OCI-LY1 (cell line): Measurements from ENCODE around the gene PLLP.

Source experiments
- H2AFZ ChIP-seq: fragments of 200-600 bp; sonication (generic), shearing (Covaris generic); 2 replicates; pipeline ENCODE4 v1.6.0; 2014; ENCODE audit warnings: antibody characterized with exemption, mild to moderate bottlenecking, low read length
- H3F3A ChIP-seq: fragments of 200-600 bp; sonication (generic), shearing (Covaris generic); 2 replicates; pipeline ENCODE4 v1.6.0; 2014; ENCODE audit warnings: mild to moderate bottlenecking, antibody characterized with exemption, low read length, moderate library complexity; ENCODE audit not compliant: insufficient read depth
- H3K27ac ChIP-seq: fragments of 200-600 bp; sonication (generic); 2 replicates; pipeline ENCODE4 v1.5.1; 2014; ENCODE audit warnings: low read length, mixed run types, mild to moderate bottlenecking, low read depth; ENCODE audit not compliant: poor library complexity, severe bottlenecking
- H3K27me3 ChIP-seq: fragments of 200-600 bp; sonication (generic); 2 replicates; pipeline ENCODE4 v1.6.0; 2014; ENCODE audit warnings: antibody characterized with exemption, mild to moderate bottlenecking, low read length, moderate library complexity; ENCODE audit not compliant: insufficient read depth
- H3K36me3 ChIP-seq: fragments of 200-600 bp; sonication (generic); 2 replicates; pipeline ENCODE4 v1.6.1; 2014; ENCODE audit warnings: mild to moderate bottlenecking, antibody characterized with exemption, low read length, moderate library complexity, mixed read lengths; ENCODE audit not compliant: insufficient read depth
- H3K4me1 ChIP-seq: fragments of 200-600 bp; sonication (generic); 2 replicates; pipeline ENCODE4 v1.5.1; 2014; ENCODE audit warnings: mild to moderate bottlenecking, low read length, moderate library complexity; ENCODE audit not compliant: insufficient read depth, severe bottlenecking
- H3K4me2 ChIP-seq: fragments of 200-600 bp; sonication (generic), shearing (Covaris generic); 2 replicates; pipeline ENCODE4 v1.6.1; 2014; ENCODE audit warnings: low read length
- H3K4me3 ChIP-seq: fragments of 200-600 bp; sonication (generic); 2 replicates; pipeline ENCODE4 v1.5.1; 2014; ENCODE audit warnings: low read length, low read depth, mild to moderate bottlenecking, mixed read lengths; ENCODE audit not compliant: poor library complexity, severe bottlenecking
- H3K79me2 ChIP-seq: fragments of 200-600 bp; shearing (Covaris generic); 2 replicates; pipeline ENCODE4 v1.6.1; 2016; ENCODE audit warnings: mixed run types, low read length, mixed read lengths; ENCODE audit not compliant: insufficient read depth
- H3K9ac ChIP-seq: fragments of 200-600 bp; sonication (generic), shearing (Covaris generic); 2 replicates; pipeline ENCODE4 v1.6.1; 2014; ENCODE audit warnings: mild to moderate bottlenecking, low read length, mixed read lengths
- H3K9me2 ChIP-seq: fragments of 200-600 bp; sonication (generic), shearing (Covaris generic); 2 replicates; pipeline ENCODE4 v1.6.1; 2014; ENCODE audit warnings: low read depth, mild to moderate bottlenecking, low read length, mixed read lengths
- H3K9me3 ChIP-seq: fragments of 200-600 bp; shearing (Covaris generic); 2 replicates; pipeline ENCODE4 v1.6.1; 2014; ENCODE audit warnings: low read length, mixed read lengths
- H4K20me1 ChIP-seq: fragments of 200-600 bp; sonication (generic), shearing (Covaris generic); 2 replicates; pipeline ENCODE4 v1.6.0; 2016; ENCODE audit warnings: mild to moderate bottlenecking, low read length; ENCODE audit not compliant: insufficient read depth
- CTCF ChIP-seq: fragments of 200-600 bp; sonication (generic), shearing (Covaris generic); IDR thresholded peaks from 2 replicates; pipeline ENCODE4 v1.5.1; 2017; ENCODE audit warnings: mild to moderate bottlenecking, antibody characterized with exemption, low read length, moderate library complexity, mixed read lengths
- EZH2 ChIP-seq: fragments of 200-600 bp; sonication (generic), shearing (Covaris generic); IDR thresholded peaks from 2 replicates; pipeline ENCODE4 v1.8.0; 2017; ENCODE audit warnings: borderline replicate concordance, mixed run types, mild to moderate bottlenecking, antibody characterized with exemption, low read length, moderate library complexity, mixed read lengths

The PLLP gene

GRCh38 chr16:57308041-57308440, 23.6 kb upstream of the PLLP start:
- Histone ChIP-seq H3K9me2 (no peaks in the 10 kb centered on the region), H4K20me1 (no peaks in the 10 kb centered on the region), H3K4me3 (no peak overlapping the region), H2AFZ (no peak overlapping the region), H3K9ac (no peak overlapping the region), H3F3A (no peaks in the 10 kb centered on the region), H3K27me3 (peaks cover 6% of the 10 kb centered on the region; the same call in 1 of the 2 replicates), H3K4me2 (no peak overlapping the region), H3K9me3 (no peaks in the 10 kb centered on the region), H3K79me2 (no peaks in the 10 kb centered on the region), H3K27ac (no peak overlapping the region), H3K4me1 (no peaks in the 10 kb centered on the region), H3K36me3 (no peaks in the 10 kb centered on the region)
- no peak for TF ChIP-seq CTCF
- TF ChIP-seq EZH2: no peak

GRCh38 chr16:57307365-57307764, 22.9 kb upstream of the PLLP start:
- Histone ChIP-seq H3K79me2 (no peaks in the 10 kb centered on the region), H3K27ac (no peak overlapping the region), H2AFZ (no peak overlapping the region), H3K36me3 (no peaks in the 10 kb centered on the region), H3K9ac (no peak overlapping the region), H3K9me3 (no peaks in the 10 kb centered on the region), H3K9me2 (no peaks in the 10 kb centered on the region), H3F3A (no peaks in the 10 kb centered on the region), H3K4me3 (no peak overlapping the region), H3K4me1 (no peaks in the 10 kb centered on the region), H3K4me2 (no peak overlapping the region), H4K20me1 (no peaks in the 10 kb centered on the region), H3K27me3 (peaks cover 6% of the 10 kb centered on the region; the same call in 1 of the 2 replicates)
- no peak for TF ChIP-seq EZH2
- no peak for TF ChIP-seq CTCF

GRCh38 chr16:57306676-57307341, 22.3 kb upstream of the PLLP start:
- Histone ChIP-seq H3K9ac (no peak overlapping the region), H3K79me2 (no peaks in the 10 kb centered on the region), H3K4me2 (no peak overlapping the region), H3K4me1 (no peaks in the 10 kb centered on the region), H2AFZ (no peak overlapping the region), H3K36me3 (no peaks in the 10 kb centered on the region), H3K27me3 (peaks cover 6% of the 10 kb centered on the region; the same call in 1 of the 2 replicates), H3K9me2 (no peaks in the 10 kb centered on the region), H3K4me3 (no peak overlapping the region), H4K20me1 (no peaks in the 10 kb centered on the region), H3K27ac (no peak overlapping the region), H3F3A (no peaks in the 10 kb centered on the region), H3K9me3 (no peaks in the 10 kb centered on the region)
- TF ChIP-seq CTCF (no peak), EZH2 (no peak)
